SJCRH30 (cell line): ENCODE measurements around the gene USP4. TPM values are rescaled to one million over a fixed set of nuclear protein-coding genes. Genes with fewer than 3 reads are reported as not detected.

Source experiments
- DNase-seq, 2 experiments: peaks; one replicate each; pipeline ENCODE4 v3.0.0-alpha.2; 2015 to 2020
- H3K27ac ChIP-seq: fragments of 250-450 bp; sonication (Bioruptor Pico); 2 replicates; pipeline ENCODE4 v1.5.1; 2020; ENCODE audit warnings: mild to moderate bottlenecking, moderate library complexity
- H3K27me3 ChIP-seq: fragments of 250-450 bp; sonication (Bioruptor Pico); 2 replicates; pipeline ENCODE4 v1.5.1; 2020; ENCODE audit warnings: mild to moderate bottlenecking, moderate library complexity
- H3K36me3 ChIP-seq: fragments of 250-450 bp; sonication (Bioruptor Pico); 2 replicates; pipeline ENCODE4 v1.5.1; 2020; ENCODE audit warnings: mild to moderate bottlenecking, moderate library complexity
- H3K4me1 ChIP-seq: fragments of 250-450 bp; sonication (Bioruptor Pico); 2 replicates; pipeline ENCODE4 v1.5.1; 2020; ENCODE audit warnings: mild to moderate bottlenecking, moderate library complexity
- H3K4me3 ChIP-seq: fragments of 250-450 bp; sonication (Bioruptor Pico); 2 replicates; pipeline ENCODE4 v1.5.1; 2020; ENCODE audit warnings: mild to moderate bottlenecking, moderate library complexity
- H3K9me3 ChIP-seq: fragments of 250-450 bp; sonication (Bioruptor Pico); replicated peaks from 2 replicates; pipeline ENCODE4 v1.5.1; 2020; ENCODE audit warnings: mild to moderate bottlenecking, moderate library complexity
- total RNA-seq: library from RNA; depleted of rRNA; stranded (reverse); fragments of >200 nt; shearing (Covaris generic); gene quantifications from 2 replicates; pipeline ENCODE4 v1.2.3, GENCODE V29; 2014

The USP4 gene
- total RNA-seq, 1 experiment from 2014 or later = 10.5 TPM

GRCh38 chr3:49283997-49284396, 55.9 kb downstream of the USP4 start:
- Histone ChIP-seq H3K4me3 (no peak overlapping the region), H3K27me3 (no peaks in the 10 kb centered on the region), H3K4me1 (no peaks in the 10 kb centered on the region), H3K9me3 (no peaks in the 10 kb centered on the region), H3K36me3 (peaks cover 44% of the 10 kb centered on the region), H3K27ac (no peak overlapping the region)
- no peak for DNase-seq

DNA sequence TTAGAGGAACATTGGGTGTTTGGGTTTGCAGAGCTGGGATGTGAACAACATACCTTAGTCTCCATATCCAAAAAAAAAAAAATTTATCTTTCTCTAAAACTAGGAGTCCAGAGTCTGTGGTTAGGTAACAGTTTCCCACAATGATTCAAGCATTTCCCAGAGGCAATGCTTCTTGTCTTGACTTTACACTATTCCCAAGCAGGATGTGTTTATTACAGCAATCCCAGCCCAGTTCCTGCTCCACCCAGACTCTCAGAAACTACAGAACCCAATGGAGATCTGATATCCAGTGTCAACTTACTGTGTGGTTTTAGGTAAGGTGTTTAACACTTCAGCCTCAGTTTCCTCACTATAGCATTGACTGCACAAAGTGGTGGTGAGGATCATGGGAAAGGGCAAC, 60.5 kb downstream of the USP4 start:
- Histone ChIP-seq H3K4me3 (no peak overlapping the region), H3K9me3 (no peaks in the 10 kb centered on the region), H3K27ac (no peak overlapping the region), H3K36me3 (peaks cover 38% of the 10 kb centered on the region), H3K4me1 (no peaks in the 10 kb centered on the region), H3K27me3 (no peaks in the 10 kb centered on the region)
- DNase-seq = no peak

DNA sequence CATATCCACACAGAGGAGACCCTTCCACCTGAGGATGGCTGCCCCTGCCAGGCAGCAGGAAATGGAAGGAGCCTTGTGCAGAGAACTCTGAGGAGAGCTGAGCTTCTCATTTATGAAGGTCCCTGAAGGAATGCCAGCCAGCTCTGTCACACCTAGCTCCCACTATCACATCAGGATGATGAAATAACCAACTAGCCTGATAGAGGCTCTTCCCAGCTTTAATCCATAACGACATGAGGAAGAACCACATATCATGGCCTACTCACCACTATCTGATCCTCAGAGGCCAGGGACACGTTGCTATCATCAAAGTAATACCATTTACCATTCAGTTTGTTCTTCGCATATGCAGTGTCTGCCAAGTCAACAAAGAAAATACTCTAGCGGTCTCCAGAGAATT, 61.3 kb downstream of the USP4 start:
- Histone ChIP-seq H3K9me3 (no peaks in the 10 kb centered on the region), H3K27me3 (no peaks in the 10 kb centered on the region), H3K4me1 (no peaks in the 10 kb centered on the region), H3K4me3 (no peak overlapping the region), H3K36me3 (peaks cover 30% of the 10 kb centered on the region), H3K27ac (no peak overlapping the region)
- no peak for DNase-seq

DNA sequence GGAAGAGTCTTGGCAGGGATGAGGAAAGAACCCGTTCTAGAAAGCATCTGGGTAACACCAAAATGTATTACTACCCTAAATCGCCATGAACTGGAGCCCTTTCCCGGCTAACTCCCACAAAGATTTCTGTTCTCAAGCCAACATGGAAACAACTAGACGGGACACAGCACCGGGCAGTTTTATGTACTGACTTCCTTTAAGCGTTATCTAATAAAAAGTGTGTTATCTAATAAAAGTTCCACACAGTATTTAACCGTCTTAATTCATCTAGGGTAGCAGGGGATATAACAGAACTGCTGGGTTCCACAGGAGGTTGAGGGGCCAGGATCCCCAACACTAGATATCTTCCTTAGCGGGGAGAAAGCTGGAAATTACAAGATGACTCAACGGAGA, 62.5 kb downstream of the USP4 start:
- no peaks in the 10 kb centered on the region for H3K9me3 ChIP-seq
- no peak overlapping the region for H3K27ac ChIP-seq
- no peaks in the 10 kb centered on the region for H3K27me3 ChIP-seq
- no peaks in the 10 kb centered on the region for H3K4me1 ChIP-seq
- no peak overlapping the region for H3K4me3 ChIP-seq
- DNase-seq = no peak
- H3K36me3 ChIP-seq = peaks cover 27% of the 10 kb centered on the region

- Histone ChIP-seq H3K27me3 (no peaks in the 10 kb centered on the region), H3K36me3 (peaks cover 27% of the 10 kb centered on the region), H3K4me1 (no peaks in the 10 kb centered on the region), H3K27ac (no peak within 1 kb of the TSS), H3K9me3 (no peaks in the 10 kb centered on the region), H3K4me3 (no peak within 1 kb of the TSS)
- DNase-seq = no peak
These were observed 63.1 kb downstream of the USP4 start, which contains the start of gene C3orf62 for GRCh38 chr3:49276475-49277382. TSS of gene C3orf62 (minus strand) at chr3:49277232. CDS start at chr3:49276872, 360 bp downstream.

DNA sequence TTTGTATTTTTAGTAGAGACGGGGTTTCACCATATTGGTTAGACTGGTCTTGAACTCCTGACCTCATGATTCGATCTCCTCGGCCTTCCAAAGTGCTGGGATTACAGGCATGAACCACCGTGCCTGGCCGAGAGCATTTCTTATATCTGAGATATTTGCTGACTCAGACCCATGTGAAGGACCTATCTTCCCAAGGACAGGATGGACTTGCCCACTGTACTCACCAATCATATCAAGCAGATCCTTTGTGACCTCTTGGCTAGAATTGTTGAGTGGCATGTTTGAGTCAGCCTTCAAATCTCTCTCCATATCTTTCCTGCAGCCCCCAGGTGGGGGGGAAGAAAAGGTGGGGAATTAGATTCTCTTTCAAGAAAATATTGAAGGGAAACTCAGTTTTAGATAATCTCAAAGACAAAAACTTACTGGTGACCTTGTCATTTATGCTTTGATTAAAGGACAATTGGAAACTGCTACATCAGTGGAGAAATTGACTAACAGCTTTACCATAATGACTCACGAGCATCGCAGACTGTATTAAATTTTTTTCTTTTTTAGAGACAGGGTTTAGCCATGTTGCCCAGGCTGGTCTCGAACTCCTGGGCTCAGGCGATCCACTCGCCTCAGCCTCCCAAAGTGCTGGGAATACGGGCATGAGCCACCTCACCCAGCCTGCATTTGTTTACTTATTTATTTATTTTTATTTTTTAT, 65.9 kb downstream of the USP4 start:
- no peaks in the 10 kb centered on the region for H3K4me1 ChIP-seq
- H3K27ac ChIP-seq = no peak overlapping the region
- H3K4me3 ChIP-seq = no peak overlapping the region
- no peaks in the 10 kb centered on the region for H3K9me3 ChIP-seq
- H3K36me3 ChIP-seq = peaks cover 13% of the 10 kb centered on the region; the same call in 1 of the 2 replicates
- H3K27me3 ChIP-seq = no peaks in the 10 kb centered on the region
- no peak for DNase-seq

DNA sequence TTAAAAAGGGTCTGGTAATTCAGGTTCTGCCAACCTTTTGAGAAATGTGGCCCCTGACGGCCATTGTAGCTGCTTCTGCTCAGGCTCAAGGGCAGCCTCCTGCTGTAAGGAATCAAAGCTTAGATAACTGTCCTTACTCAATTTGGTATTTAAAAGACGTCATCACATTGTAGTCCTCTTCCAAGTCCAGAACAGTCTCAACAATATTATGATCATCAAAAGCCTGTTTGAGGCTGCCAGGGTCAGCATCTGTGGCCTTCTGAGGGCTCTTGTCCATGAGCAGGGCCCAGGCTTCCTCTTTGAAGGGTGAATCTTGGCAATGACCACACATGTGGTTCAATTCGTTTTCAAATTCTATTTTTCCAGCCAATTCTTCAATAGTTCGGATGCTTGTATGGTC, 68.8 kb downstream of the USP4 start:
- no peaks in the 10 kb centered on the region for H3K9me3 ChIP-seq
- H3K4me1 ChIP-seq = no peaks in the 10 kb centered on the region
- H3K27ac ChIP-seq = no peak overlapping the region
- DNase-seq = no peak
- H3K36me3 ChIP-seq = no peaks in the 10 kb centered on the region
- H3K27me3 ChIP-seq = no peaks in the 10 kb centered on the region
- H3K4me3 ChIP-seq = no peak overlapping the region

GRCh38 chr3:49270156-49270500, 69.7 kb downstream of the USP4 start:
- Histone ChIP-seq H3K27ac (no peak overlapping the region), H3K36me3 (no peaks in the 10 kb centered on the region), H3K4me1 (no peaks in the 10 kb centered on the region), H3K4me3 (no peak overlapping the region), H3K9me3 (no peaks in the 10 kb centered on the region), H3K27me3 (no peaks in the 10 kb centered on the region)
- DNase-seq = no peak

DNA sequence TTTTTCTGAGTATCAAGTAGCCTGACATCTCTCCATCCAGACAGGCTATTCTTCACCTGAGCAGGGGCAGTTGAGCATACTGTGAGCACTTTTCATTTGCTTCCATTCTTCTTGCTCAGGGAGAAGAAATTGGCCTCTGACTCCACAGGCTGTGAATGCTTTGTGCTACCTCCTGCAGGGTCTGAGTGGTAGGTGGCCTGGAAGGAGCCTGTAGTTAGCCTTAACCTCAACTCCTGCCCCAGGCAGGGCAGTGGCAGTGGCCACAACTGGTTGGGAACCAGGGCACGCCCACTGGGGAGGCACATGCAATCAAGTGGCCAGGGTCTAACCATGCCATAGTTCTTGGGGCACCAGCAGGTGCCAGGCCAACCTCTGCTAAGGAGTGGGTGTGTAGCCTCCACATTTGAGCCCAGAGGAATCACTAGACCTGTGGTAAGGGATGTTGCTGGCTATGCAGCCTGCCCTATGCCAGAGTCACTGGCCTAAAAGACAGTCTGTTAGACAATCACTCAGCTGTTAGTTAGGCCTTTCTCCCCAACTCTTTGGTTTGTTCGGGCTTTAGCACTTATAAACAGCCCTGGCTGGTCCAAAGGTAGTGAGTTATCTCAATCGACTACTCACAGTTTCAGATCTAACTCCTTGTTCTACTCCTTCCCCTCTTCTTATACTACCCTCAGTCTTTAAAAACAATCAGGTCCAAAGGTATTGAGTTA, 70.3 kb downstream of the USP4 start:
- DNase-seq = no peak
- Histone ChIP-seq H3K4me3 (no peak overlapping the region), H3K27ac (no peak overlapping the region), H3K9me3 (no peaks in the 10 kb centered on the region), H3K36me3 (no peaks in the 10 kb centered on the region), H3K27me3 (no peaks in the 10 kb centered on the region), H3K4me1 (no peaks in the 10 kb centered on the region)

- Histone ChIP-seq H3K4me1 (no peaks in the 10 kb centered on the region), H3K9me3 (no peaks in the 10 kb centered on the region), H3K27ac (no peak overlapping the region), H3K36me3 (no peaks in the 10 kb centered on the region), H3K27me3 (no peaks in the 10 kb centered on the region), H3K4me3 (no peak overlapping the region)
- DNase-seq = no peak
These were observed 73.3 kb downstream of the USP4 start for GRCh38 chr3:49266410-49267095.

GRCh38 chr3:49265661-49266386, 74.0 kb downstream of the USP4 start:
- no peak overlapping the region for H3K4me3 ChIP-seq
- no peak overlapping the region for H3K27ac ChIP-seq
- H3K36me3 ChIP-seq = no peaks in the 10 kb centered on the region
- no peak for DNase-seq
- H3K27me3 ChIP-seq = no peaks in the 10 kb centered on the region
- H3K4me1 ChIP-seq = no peaks in the 10 kb centered on the region
- no peaks in the 10 kb centered on the region for H3K9me3 ChIP-seq

DNA sequence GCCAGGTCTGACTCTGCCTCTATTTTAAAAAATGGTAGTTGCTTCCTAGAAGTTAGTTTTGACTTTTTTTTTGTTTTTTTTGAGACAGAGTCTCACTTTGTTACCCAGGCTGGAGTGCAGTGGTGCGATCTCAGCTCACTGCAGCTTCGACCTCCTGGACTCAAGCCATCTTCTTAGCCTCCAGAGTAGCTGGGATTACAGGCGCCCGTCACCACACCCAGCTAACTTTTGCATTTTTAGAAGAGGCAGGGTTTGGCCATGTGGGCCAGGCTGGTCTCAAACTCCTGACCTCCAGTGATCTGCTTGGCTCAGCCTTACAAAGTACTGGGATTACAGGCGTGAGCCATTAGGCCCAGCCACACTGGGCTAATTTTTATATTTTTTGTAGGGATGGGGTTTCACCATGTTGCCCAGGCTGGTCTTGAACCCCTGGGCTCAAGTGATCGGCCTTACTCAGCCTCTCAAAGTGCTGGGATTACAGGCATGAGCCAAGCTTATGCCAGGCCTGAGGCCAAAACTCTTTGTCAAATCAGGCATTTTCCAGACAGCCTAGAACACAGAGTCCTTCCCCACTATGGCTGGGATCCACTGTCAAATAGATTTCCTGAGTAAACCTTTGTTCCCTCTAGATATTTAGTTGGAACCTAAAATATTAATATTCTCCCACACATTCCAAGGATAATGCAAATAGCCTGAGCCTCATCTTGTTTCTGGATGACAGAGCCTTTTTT, 76.5 kb downstream of the USP4 start:
- H3K9me3 ChIP-seq = no peaks in the 10 kb centered on the region
- H3K36me3 ChIP-seq = no peaks in the 10 kb centered on the region
- no peak overlapping the region for H3K4me3 ChIP-seq
- DNase-seq = no peak
- H3K27me3 ChIP-seq = no peaks in the 10 kb centered on the region
- H3K4me1 ChIP-seq = no peaks in the 10 kb centered on the region
- no peak overlapping the region for H3K27ac ChIP-seq

GRCh38 chr3:49260806-49261324, 79.0 kb downstream of the USP4 start:
- no peak overlapping the region for H3K4me3 ChIP-seq
- no peaks in the 10 kb centered on the region for H3K4me1 ChIP-seq

More at GRCh38 chr3:49260806-49261324, 79.0 kb downstream of the USP4 start:
- no peaks in the 10 kb centered on the region for H3K27me3 ChIP-seq
- H3K36me3 ChIP-seq = no peaks in the 10 kb centered on the region
- no peak for DNase-seq
- no peaks in the 10 kb centered on the region for H3K9me3 ChIP-seq
- H3K27ac ChIP-seq = no peak overlapping the region
